CD4-positive, alpha-beta memory T cell (primary cell): ENCODE measurements around the gene NRXN3. TPM values are rescaled to one million over a fixed set of nuclear protein-coding genes. Genes with fewer than 3 reads are reported as not detected.

Experiments
- CTCF ChIA-PET: fragments of 350-600 bp; sonication (Branson Sonifier 250); formaldehyde crosslinking; loops from one replicate; lab custom pipeline; 2021; ENCODE audit warnings: inconsistent platforms; ENCODE audit not compliant: partially characterized antibody; lab: Charles Lee
- POLR2A ChIA-PET: fragments of 350-600 bp; sonication (Branson Sonifier 250); formaldehyde crosslinking; loops from one replicate; lab custom pipeline; 2021; ENCODE audit not compliant: partially characterized antibody; lab: Charles Lee
- DNase-seq, 5 donors: peaks; one replicate each; pipeline versions ENCODE4 v3.0.0 to v3.0.0-alpha.2; 2020 to 2022; ENCODE audit warnings: mixed read lengths in 1 of 5
- H3K27ac ChIP-seq: one replicate; pipeline ENCODE4 v1.7.0; 2013; ENCODE audit warnings: low read depth, low read length
- H3K27me3 ChIP-seq: 2 replicates; pipeline ENCODE4 v1.7.0; 2013; ENCODE audit warnings: mild to moderate bottlenecking, low read length, moderate library complexity; ENCODE audit not compliant: insufficient read depth
- H3K36me3 ChIP-seq: 2 replicates; pipeline ENCODE4 v1.7.0; 2013; ENCODE audit warnings: mild to moderate bottlenecking, low read length, moderate library complexity; ENCODE audit not compliant: insufficient read depth
- H3K4me1 ChIP-seq: 2 replicates; pipeline ENCODE4 v1.7.0; 2013; ENCODE audit warnings: mild to moderate bottlenecking, low read length, moderate library complexity; ENCODE audit not compliant: insufficient read depth
- H3K4me3 ChIP-seq, 2 donors: one replicate each; pipeline ENCODE4 v1.7.0; 2013; ENCODE audit warnings: low read length in 2 of 2, mild to moderate bottlenecking in 1 of 2
- H3K9me3 ChIP-seq, 2 donors: one replicate each; pipeline ENCODE4 v1.7.0; 2013; ENCODE audit warnings: low read length in 2 of 2, control low read depth in 1 of 2; ENCODE audit not compliant: control insufficient read depth in 1 of 2
- H3K27ac Mint-ChIP-seq, 7 donors: one replicate each; pipeline ENCODE4 v1.8.0; 2020 to 2021; ENCODE audit warnings: mixed read lengths in 7 of 7, mild to moderate bottlenecking in 6 of 7, inconsistent platforms in 3 of 7, moderate library complexity in 3 of 7
- H3K27me3 Mint-ChIP-seq, 2 donors: one replicate each; pipeline ENCODE4 v1.8.0; 2020 to 2021; ENCODE audit warnings: mixed read lengths in 2 of 2
- H3K36me3 Mint-ChIP-seq, 2 donors: one replicate each; pipeline ENCODE4 v1.8.0; 2020 to 2021; ENCODE audit warnings: mixed read lengths in 2 of 2, inconsistent platforms in 1 of 2, mild to moderate bottlenecking in 1 of 2
- H3K4me1 Mint-ChIP-seq, 4 donors: one replicate each; pipeline ENCODE4 v1.8.0; 2020 to 2021; ENCODE audit warnings: mixed read lengths in 4 of 4, mild to moderate bottlenecking in 1 of 4
- H3K4me3 Mint-ChIP-seq, 8 donors: one replicate each; pipeline ENCODE4 v1.8.0; 2020 to 2021; ENCODE audit warnings: mixed read lengths in 8 of 8, mild to moderate bottlenecking in 7 of 8, moderate library complexity in 6 of 8, inconsistent platforms in 3 of 8
- H3K9me3 Mint-ChIP-seq, 8 donors: one replicate each; pipeline ENCODE4 v1.8.0; 2020 to 2021; ENCODE audit warnings: mixed read lengths in 8 of 8, mild to moderate bottlenecking in 5 of 8, inconsistent platforms in 3 of 8, moderate library complexity in 1 of 8
- intact Hi-C: fragments of 100-400 bp; cut with micrococcal nuclease; formaldehyde crosslinking; loops from one replicate; pipeline ENCODE4 v1.15.1; 2023
- polyA plus RNA-seq, 2 donors: library from polyadenylated mRNA; unstranded; fragments of 300-500 nt; fragmentation: Illumina TruSeq; gene quantifications; one replicate each; pipeline ENCODE4 v1.2.3, GENCODE V29; 2021
- total RNA-seq, 2 experiments: library from RNA; stranded (reverse); gene quantifications; one replicate each; pipeline ENCODE4 v1.2.3, GENCODE V29; 2021

NRXN3 gene
- total and polyA plus RNA-seq, 4 experiments from 2014 or later: not detected

DNA sequence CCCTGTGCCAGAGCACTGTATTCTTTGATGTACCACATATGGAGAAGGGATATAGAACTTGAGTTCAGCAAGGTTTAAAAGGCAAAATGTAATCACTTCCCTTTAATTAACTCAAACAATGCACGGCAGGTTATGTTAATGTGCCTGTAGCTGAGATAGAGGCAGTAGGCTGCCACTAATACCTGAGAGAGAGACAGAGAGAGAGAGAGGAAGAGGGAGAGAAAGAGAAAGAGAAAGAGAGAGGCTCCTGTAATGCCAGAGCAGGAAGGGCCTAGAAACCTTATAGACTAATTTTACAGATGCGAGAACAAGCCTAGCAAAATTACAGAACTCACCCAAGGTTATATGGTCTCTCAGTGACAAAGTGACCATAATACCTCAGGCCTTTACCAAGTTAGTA is 679.8 kb downstream of the NRXN3 start:
- peaks cover 0 to 2% (median 0%) of the 10 kb centered on the region in 8 donors for H3K9me3 Mint-ChIP-seq
- no peak overlapping the region for H3K4me3 Mint-ChIP-seq
- POLR2A ChIA-PET: no interaction called here
- intact Hi-C loops: no loop called here
- Histone ChIP-seq H3K27me3 (no peaks in the 10 kb centered on the region), H3K4me1 (no peaks in the 10 kb centered on the region), H3K36me3 (no peaks in the 10 kb centered on the region), H3K9me3 (no peaks in the 10 kb centered on the region), H3K27ac (no peak overlapping the region), H3K4me3 (no peak overlapping the region)
- no peaks in the 10 kb centered on the region for H3K36me3 Mint-ChIP-seq
- peaks cover 0 to 2% of the 10 kb centered on the region in 2 donors for H3K27me3 Mint-ChIP-seq
- no peak for DNase-seq
- CTCF ChIA-PET: interaction anchor here (1.0 kb wide), 1 partner anchor 8 kb away, joined by 3 read pairs; no protein-coding TSS in a partner anchor
- H3K27ac Mint-ChIP-seq: no peak overlapping the region
- peaks cover 0 to 2% (median 0%) of the 10 kb centered on the region in 4 donors for H3K4me1 Mint-ChIP-seq

DNA sequence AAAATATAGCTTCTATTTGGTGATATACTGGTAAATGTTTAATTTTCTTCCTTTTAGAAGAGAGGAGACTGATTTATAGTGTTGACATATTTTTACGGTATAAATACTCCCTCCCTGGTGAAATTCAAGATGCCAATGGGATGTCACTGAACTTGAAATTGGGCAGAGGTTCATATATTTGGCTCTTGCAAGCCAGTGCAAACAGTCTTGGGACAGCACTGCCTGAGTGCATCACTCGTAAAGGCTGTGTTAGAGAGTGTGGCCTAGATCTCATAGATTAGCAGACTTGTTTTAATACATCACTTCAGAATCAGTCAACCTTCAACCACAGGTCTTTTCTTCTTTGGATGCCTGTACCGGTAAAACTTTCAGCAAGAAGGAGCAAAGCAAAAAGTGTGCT is 681.0 kb downstream of the NRXN3 start:
- DNase-seq: no peak
- H3K27ac Mint-ChIP-seq: no peak overlapping the region
- ChIA-PET CTCF (no interaction called here), POLR2A (no interaction called here)
- Histone ChIP-seq H3K27me3 (no peaks in the 10 kb centered on the region), H3K9me3 (no peaks in the 10 kb centered on the region), H3K36me3 (no peaks in the 10 kb centered on the region), H3K27ac (no peak overlapping the region), H3K4me1 (no peaks in the 10 kb centered on the region), H3K4me3 (no peak overlapping the region)
- H3K27me3 Mint-ChIP-seq: no peaks in the 10 kb centered on the region
- peaks cover 0 to 2% (median 0%) of the 10 kb centered on the region in 4 donors for H3K4me1 Mint-ChIP-seq
- H3K36me3 Mint-ChIP-seq: no peaks in the 10 kb centered on the region
- no peak overlapping the region for H3K4me3 Mint-ChIP-seq
- H3K9me3 Mint-ChIP-seq: peaks cover 0 to 1% (median 0%) of the 10 kb centered on the region in 8 donors
- intact Hi-C loops: no loop called here

GRCh38 chr14:78852040-78852439 is 681.9 kb downstream of the NRXN3 start:
- peaks cover 0 to 2% (median 0%) of the 10 kb centered on the region in 4 donors for H3K4me1 Mint-ChIP-seq
- intact Hi-C loops: no loop called here
- H3K4me3 Mint-ChIP-seq: no peak overlapping the region
- DNase-seq: no peak
- ChIA-PET CTCF (no interaction called here), POLR2A (no interaction called here)
- Histone ChIP-seq H3K4me1 (no peaks in the 10 kb centered on the region), H3K27ac (no peak overlapping the region), H3K4me3 (no peak overlapping the region), H3K9me3 (no peaks in the 10 kb centered on the region), H3K36me3 (no peaks in the 10 kb centered on the region), H3K27me3 (no peaks in the 10 kb centered on the region)
- no peaks in the 10 kb centered on the region for H3K36me3 Mint-ChIP-seq
- H3K27ac Mint-ChIP-seq: no peak overlapping the region
- no peaks in the 10 kb centered on the region for H3K27me3 Mint-ChIP-seq
- H3K9me3 Mint-ChIP-seq: peaks cover 0 to 3% (median 0%) of the 10 kb centered on the region in 8 donors

DNA sequence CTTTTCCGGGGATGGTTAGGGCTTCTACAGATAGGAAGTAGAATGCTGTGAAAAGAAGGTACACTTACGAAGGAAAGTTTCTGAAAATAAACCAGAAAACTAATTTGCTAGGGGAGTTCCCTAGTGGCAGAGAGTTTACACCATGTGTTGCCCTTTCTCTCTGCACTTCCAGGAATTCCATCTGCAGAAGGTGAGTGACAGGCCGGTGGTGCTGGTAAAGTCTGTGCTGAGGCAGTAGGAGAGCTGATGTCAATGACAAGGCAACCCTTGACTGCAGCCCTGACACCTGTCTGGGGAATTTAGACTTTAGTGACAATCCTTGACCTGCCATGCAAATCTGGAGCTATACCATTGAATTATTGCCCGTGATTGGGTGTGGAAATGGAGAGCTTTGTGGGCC is 687.8 kb downstream of the NRXN3 start:
- Mint-ChIP-seq H3K4me1 (no peaks in the 10 kb centered on the region), H3K36me3 (no peaks in the 10 kb centered on the region), H3K27ac (no peak overlapping the region), H3K4me3 (no peak overlapping the region), H3K27me3 (no peaks in the 10 kb centered on the region), H3K9me3 (peaks cover 0 to 3% (median under 1%) of the 10 kb centered on the region in 8 donors)
- no peak for DNase-seq
- no peak overlapping the region for H3K4me3 ChIP-seq
- intact Hi-C loops: no loop called here
- no peaks in the 10 kb centered on the region for H3K9me3 ChIP-seq
- CTCF ChIA-PET: interaction anchor here (0.7 kb wide), 1 partner anchor 9 kb away, joined by 3 read pairs; no protein-coding TSS in a partner anchor
- no peaks in the 10 kb centered on the region for H3K36me3 ChIP-seq
- no peak overlapping the region for H3K27ac ChIP-seq
- POLR2A ChIA-PET: no interaction called here
- no peaks in the 10 kb centered on the region for H3K27me3 ChIP-seq
- no peaks in the 10 kb centered on the region for H3K4me1 ChIP-seq

DNA sequence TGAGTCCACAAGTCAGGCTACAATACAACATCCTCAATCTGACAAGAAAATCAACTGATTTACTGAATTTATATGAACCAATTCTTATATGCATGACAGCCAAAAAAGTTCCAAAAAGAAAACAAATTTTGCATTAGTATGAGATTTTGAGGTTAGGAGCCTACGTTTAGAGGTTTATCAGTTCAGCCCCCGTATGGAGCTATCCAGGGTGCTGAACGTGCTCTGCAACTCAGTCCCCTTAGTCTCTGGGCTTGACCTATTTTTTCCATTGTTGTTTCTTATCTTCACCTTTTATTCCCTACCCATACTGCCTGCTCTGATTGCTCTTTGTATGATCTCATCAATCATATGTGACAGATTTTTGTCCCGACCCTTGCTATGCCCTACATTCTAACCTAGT is 693.0 kb downstream of the NRXN3 start:
- Histone ChIP-seq H3K4me3 (no peak overlapping the region), H3K4me1 (no peaks in the 10 kb centered on the region), H3K27me3 (no peaks in the 10 kb centered on the region), H3K9me3 (no peaks in the 10 kb centered on the region), H3K27ac (no peak overlapping the region), H3K36me3 (no peaks in the 10 kb centered on the region)
- intact Hi-C loops: no loop called here
- no peaks in the 10 kb centered on the region for H3K36me3 Mint-ChIP-seq
- POLR2A ChIA-PET: no interaction called here
- H3K27me3 Mint-ChIP-seq: no peaks in the 10 kb centered on the region
- H3K9me3 Mint-ChIP-seq: peaks cover 0 to 2% (median 0%) of the 10 kb centered on the region in 8 donors
- CTCF ChIA-PET: no interaction called here
- no peak overlapping the region for H3K4me3 Mint-ChIP-seq
- no peaks in the 10 kb centered on the region for H3K4me1 Mint-ChIP-seq
- no peak overlapping the region for H3K27ac Mint-ChIP-seq
- no peak for DNase-seq

DNA sequence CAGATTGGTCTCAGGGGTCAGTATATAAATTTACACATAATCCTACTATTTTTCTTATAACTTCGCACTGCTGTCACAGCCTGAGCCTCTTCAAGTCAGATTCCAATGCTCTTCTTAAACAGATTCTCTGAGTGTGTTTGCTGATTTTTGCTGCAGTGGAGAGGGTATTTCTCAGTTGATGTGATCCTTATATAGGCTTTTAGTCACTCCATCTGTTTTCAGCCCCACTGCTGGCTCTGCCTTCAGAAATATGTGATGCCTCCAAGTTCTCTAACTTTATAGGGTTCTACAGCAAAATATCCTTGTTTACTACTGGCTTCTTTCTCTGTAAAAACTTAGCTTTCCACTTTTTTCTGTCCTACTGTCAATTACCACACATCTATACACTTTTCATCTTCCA is 702.7 kb downstream of the NRXN3 start:
- Mint-ChIP-seq H3K36me3 (no peaks in the 10 kb centered on the region), H3K27ac (no peak overlapping the region), H3K9me3 (peaks cover 0 to 4% (median under 1%) of the 10 kb centered on the region in 8 donors), H3K4me3 (no peak overlapping the region), H3K27me3 (peaks cover 0 to 2% of the 10 kb centered on the region in 2 donors), H3K4me1 (no peaks in the 10 kb centered on the region)
- Histone ChIP-seq H3K9me3 (no peaks in the 10 kb centered on the region), H3K27me3 (no peaks in the 10 kb centered on the region), H3K4me3 (no peak overlapping the region), H3K4me1 (no peaks in the 10 kb centered on the region), H3K36me3 (no peaks in the 10 kb centered on the region), H3K27ac (no peak overlapping the region)
- POLR2A ChIA-PET: no interaction called here
- CTCF ChIA-PET: no interaction called here
- intact Hi-C loops: no loop called here
- no peak for DNase-seq

DNA sequence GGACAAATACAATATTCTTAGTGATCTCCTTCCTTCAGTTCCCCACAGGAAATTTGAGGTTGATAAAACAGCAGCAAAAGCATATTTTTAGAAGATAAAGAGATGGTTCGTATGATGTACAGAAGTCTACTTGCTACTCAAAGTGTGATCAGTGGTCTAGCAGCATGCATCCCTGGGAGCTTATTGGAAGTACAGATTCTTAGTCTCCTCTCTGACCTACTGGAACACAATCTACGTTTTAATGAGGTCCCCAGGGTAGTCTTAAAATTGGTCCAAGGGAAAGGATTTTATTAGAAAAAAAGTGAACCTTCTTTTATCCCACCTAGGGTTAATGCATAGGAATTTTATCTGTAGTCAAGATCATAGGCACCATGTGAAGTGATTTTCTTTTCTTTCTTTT is 703.4 kb downstream of the NRXN3 start:
- Mint-ChIP-seq H3K9me3 (peaks cover 0 to 4% (median under 1%) of the 10 kb centered on the region in 8 donors), H3K27ac (no peak overlapping the region), H3K4me3 (no peak overlapping the region), H3K27me3 (peaks cover 0 to 2% of the 10 kb centered on the region in 2 donors), H3K36me3 (no peaks in the 10 kb centered on the region), H3K4me1 (no peaks in the 10 kb centered on the region)
- Histone ChIP-seq H3K27ac (no peak overlapping the region), H3K36me3 (no peaks in the 10 kb centered on the region), H3K4me3 (no peak overlapping the region), H3K4me1 (no peaks in the 10 kb centered on the region), H3K9me3 (no peaks in the 10 kb centered on the region), H3K27me3 (no peaks in the 10 kb centered on the region)
- intact Hi-C loops: no loop called here
- POLR2A ChIA-PET: no interaction called here
- CTCF ChIA-PET: no interaction called here
- no peak for DNase-seq

DNA sequence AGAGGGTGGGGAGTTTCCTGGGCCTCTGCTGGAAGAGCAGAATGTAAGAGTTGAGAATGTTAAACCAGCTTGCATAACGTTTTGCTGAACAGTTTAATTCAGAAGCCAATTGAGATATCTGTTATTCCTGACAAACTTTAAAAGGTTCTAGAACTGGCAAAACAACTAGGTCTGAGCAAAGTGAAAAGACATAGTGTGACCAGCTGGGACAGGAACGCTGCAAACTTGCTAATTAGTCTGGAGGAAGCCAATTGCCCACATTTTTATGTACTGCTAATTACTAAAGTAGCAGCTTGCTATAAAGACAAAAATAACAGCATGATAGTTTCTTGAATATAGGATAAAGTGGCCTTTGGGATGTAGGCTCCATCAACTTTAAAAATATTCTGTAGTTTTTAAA is 704.9 kb downstream of the NRXN3 start:
- Histone ChIP-seq H3K4me1 (no peaks in the 10 kb centered on the region), H3K27ac (no peak overlapping the region), H3K36me3 (no peaks in the 10 kb centered on the region), H3K9me3 (no peaks in the 10 kb centered on the region), H3K27me3 (no peaks in the 10 kb centered on the region), H3K4me3 (no peak overlapping the region)
- no peak overlapping the region for H3K27ac Mint-ChIP-seq
- peaks cover 0 to 2% of the 10 kb centered on the region in 2 donors for H3K27me3 Mint-ChIP-seq
- no peaks in the 10 kb centered on the region for H3K4me1 Mint-ChIP-seq
- H3K36me3 Mint-ChIP-seq: no peaks in the 10 kb centered on the region
- peaks cover 0 to 3% (median 0%) of the 10 kb centered on the region in 8 donors for H3K9me3 Mint-ChIP-seq
- POLR2A ChIA-PET: no interaction called here
- CTCF ChIA-PET: no interaction called here
- intact Hi-C loops: no loop called here
- no peak for DNase-seq
- H3K4me3 Mint-ChIP-seq: no peak overlapping the region
